HEK293 (cell line): ENCODE measurements around the gene ODAD4.

Experiments
- ATF2 ChIP-seq: fragments of 450-650 bp; formaldehyde crosslinking; IDR thresholded peaks from 2 replicates; pipeline ENCODE4 v1.5.1; 2016; ENCODE audit warnings: missing biosample characterization, missing genetic modification characterization, low read depth
- BCL11A ChIP-seq: fragments of 450-650 bp; formaldehyde crosslinking; IDR thresholded peaks from 2 replicates; pipeline ENCODE4 v1.5.1; 2016; ENCODE audit warnings: low read depth, missing biosample characterization, missing genetic modification characterization
- CTCF ChIP-seq: fragments of 450-650 bp; formaldehyde crosslinking; IDR thresholded peaks from 2 replicates; pipeline ENCODE4 v1.5.1; 2016; ENCODE audit warnings: missing biosample characterization, missing genetic modification characterization
- GLI2 ChIP-seq: fragments of 450-650 bp; formaldehyde crosslinking; IDR thresholded peaks from 2 replicates; pipeline ENCODE4; 2017; ENCODE audit warnings: missing biosample characterization, missing genetic modification characterization, low read depth, borderline replicate concordance
- KLF16 ChIP-seq: fragments of 450-650 bp; formaldehyde crosslinking; IDR thresholded peaks from 2 replicates; pipeline ENCODE4 v1.5.1; 2017; ENCODE audit warnings: missing biosample characterization, missing genetic modification characterization
- KLF8 ChIP-seq: fragments of 450-650 bp; formaldehyde crosslinking; IDR thresholded peaks from 2 replicates; pipeline ENCODE4 v1.5.1; 2016; ENCODE audit warnings: missing biosample characterization, missing genetic modification characterization
- PRDM1 ChIP-seq: fragments of 450-650 bp; formaldehyde crosslinking; IDR thresholded peaks from 2 replicates; pipeline ENCODE4; 2016; ENCODE audit warnings: missing biosample characterization, missing genetic modification characterization
- PRDM10 ChIP-seq: fragments of 450-650 bp; formaldehyde crosslinking; IDR thresholded peaks from 2 replicates; pipeline ENCODE4 v1.5.1; 2016; ENCODE audit warnings: missing biosample characterization, missing genetic modification characterization
- TRIM28 ChIP-seq: IDR thresholded peaks from 2 replicates; pipeline ENCODE4 v1.6.1; 2011; ENCODE audit warnings: low read length, control low read depth, borderline replicate concordance
- WT1 ChIP-seq: fragments of 450-650 bp; formaldehyde crosslinking; IDR thresholded peaks from 2 replicates; pipeline ENCODE4 v1.5.1; 2016; ENCODE audit warnings: missing biosample characterization, missing genetic modification characterization
- ZBTB6 ChIP-seq: fragments of 450-650 bp; formaldehyde crosslinking; IDR thresholded peaks from 2 replicates; pipeline ENCODE4 v1.5.1; 2017; ENCODE audit warnings: missing biosample characterization, missing genetic modification characterization
- ZEB2 ChIP-seq: fragments of 450-650 bp; formaldehyde crosslinking; IDR thresholded peaks from 2 replicates; pipeline ENCODE4 v1.5.1; 2016; ENCODE audit warnings: missing biosample characterization, missing genetic modification characterization
- ZFP69B ChIP-seq: fragments of 450-650 bp; formaldehyde crosslinking; IDR thresholded peaks from 2 replicates; pipeline ENCODE4 v1.5.1; 2016; ENCODE audit warnings: missing biosample characterization, missing genetic modification characterization
- ZNF132 ChIP-seq: fragments of 450-650 bp; formaldehyde crosslinking; IDR thresholded peaks from 2 replicates; pipeline ENCODE4 v1.5.1; 2017; ENCODE audit warnings: missing biosample characterization, missing genetic modification characterization, borderline replicate concordance
- ZNF175 ChIP-seq: fragments of 450-650 bp; formaldehyde crosslinking; IDR thresholded peaks from 2 replicates; pipeline ENCODE4 v1.5.1; 2016; ENCODE audit warnings: missing biosample characterization, missing genetic modification characterization
- ZNF2 ChIP-seq: fragments of 450-650 bp; formaldehyde crosslinking; IDR thresholded peaks from 2 replicates; pipeline ENCODE4 v1.5.1; 2016; ENCODE audit warnings: missing biosample characterization, missing genetic modification characterization
- ZNF223 ChIP-seq: fragments of 450-650 bp; formaldehyde crosslinking; IDR thresholded peaks from 2 replicates; pipeline ENCODE4 v1.5.1; 2016; ENCODE audit warnings: missing biosample characterization, missing genetic modification characterization
- ZNF362 ChIP-seq: fragments of 450-650 bp; formaldehyde crosslinking; IDR thresholded peaks from 2 replicates; pipeline ENCODE4 v1.5.1; 2016; ENCODE audit warnings: missing biosample characterization, missing genetic modification characterization
- ZNF366 ChIP-seq: fragments of 450-650 bp; formaldehyde crosslinking; conservative IDR thresholded peaks from 2 replicates; pipeline ENCODE4 v1.5.1; 2016; ENCODE audit warnings: missing biosample characterization, missing genetic modification characterization
- ZNF473 ChIP-seq: fragments of 450-650 bp; formaldehyde crosslinking; IDR thresholded peaks from 2 replicates; pipeline ENCODE4 v1.5.1; 2017; ENCODE audit warnings: missing biosample characterization, missing genetic modification characterization
- ZNF530 ChIP-seq: fragments of 450-650 bp; formaldehyde crosslinking; IDR thresholded peaks from 2 replicates; pipeline ENCODE4 v1.5.1; 2016; ENCODE audit warnings: low read depth, missing biosample characterization, missing genetic modification characterization
- ZNF596 ChIP-seq: fragments of 450-650 bp; IDR thresholded peaks from 2 replicates; pipeline ENCODE4 v1.5.0; 2018; ENCODE audit warnings: missing biosample characterization, mild to moderate bottlenecking, missing genetic modification characterization, moderate library complexity
- ZNF623 ChIP-seq: fragments of 450-650 bp; formaldehyde crosslinking; IDR thresholded peaks from 2 replicates; pipeline ENCODE4 v1.5.1; 2016; ENCODE audit warnings: missing biosample characterization, missing genetic modification characterization
- ZNF707 ChIP-seq: fragments of 450-650 bp; formaldehyde crosslinking; IDR thresholded peaks from 2 replicates; pipeline ENCODE4 v1.5.1; 2016; ENCODE audit warnings: missing biosample characterization, missing genetic modification characterization
- ZSCAN23 ChIP-seq: fragments of 450-650 bp; formaldehyde crosslinking; IDR thresholded peaks from 2 replicates; pipeline ENCODE4 v1.5.1; 2016; ENCODE audit warnings: missing biosample characterization, missing genetic modification characterization
- TF ChIP-seq, protein P1 (sequence below): fragments of 450-650 bp; formaldehyde crosslinking; IDR thresholded peaks from 2 replicates; pipeline ENCODE4 v1.5.1; 2016; ENCODE audit warnings: missing biosample characterization, missing genetic modification characterization
- TF ChIP-seq, protein P2 (sequence below): fragments of 450-650 bp; IDR thresholded peaks from 2 replicates; pipeline ENCODE4 v1.5.1; 2018; ENCODE audit warnings: missing biosample characterization, missing genetic modification characterization

Gene ODAD4

DNA sequence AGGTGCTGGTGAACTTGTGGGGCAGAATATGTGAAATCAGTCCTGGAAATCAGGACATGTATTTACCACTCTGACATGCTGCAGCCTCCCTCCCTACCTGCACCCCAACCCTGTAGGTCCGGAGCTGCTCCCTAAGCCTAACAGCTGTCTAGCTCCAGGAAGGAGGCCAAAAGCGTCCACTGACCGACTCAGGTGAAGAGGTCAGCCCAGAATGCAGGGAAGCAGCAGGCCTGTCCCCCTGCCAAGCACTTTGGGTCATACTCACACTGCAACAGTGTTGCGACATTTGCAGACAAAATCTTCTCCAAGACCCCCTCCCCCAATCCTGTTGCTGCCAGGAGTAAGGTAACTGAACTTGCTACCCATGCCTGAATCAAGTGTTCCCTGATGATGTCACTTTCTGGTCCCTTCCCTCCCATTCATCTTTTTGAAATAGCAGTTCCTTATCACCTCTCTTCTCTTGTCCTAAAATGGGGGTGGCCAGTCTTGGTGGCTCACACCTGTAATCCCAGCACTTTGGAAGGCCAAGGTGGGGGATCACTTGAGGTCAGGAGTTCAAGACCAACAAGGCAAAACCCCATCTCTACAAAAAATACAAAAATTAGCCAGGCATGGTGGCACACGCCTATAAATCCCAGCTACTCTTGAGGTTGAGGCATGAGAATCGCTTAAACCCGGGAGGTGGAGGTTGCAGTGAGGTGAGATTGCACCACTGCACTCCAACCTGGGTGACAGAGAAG is 10.4 kb upstream of the ODAD4 start (continued):
- TF ChIP-seq ZNF132 (no peak), ZNF623 (tag by site-specific recombination) (no peak), ZFP69B (tag by site-specific recombination) (no peak), GLI2 (no peak), TRIM28 (no peak), ZNF175 (no peak), ATF2 (peak; percentile 94), ZBTB6 (tag by site-specific recombination) (no peak), CTCF (tag by site-specific recombination) (no peak), ZEB2 (tag by site-specific recombination) (peak; percentile 36; the same call in 1 of the 2 replicates), PRDM10 (peak; percentile 70; the same call in 1 of the 2 replicates), ZNF473 (tag by site-specific recombination) (no peak), PRDM1 (no peak), KLF16 (tag by site-specific recombination) (no peak), ZNF223 (tag by site-specific recombination) (no peak), ZNF362 (peak; percentile 47; the same call in 1 of the 2 replicates), WT1 (tag by site-specific recombination) (no peak), ZSCAN23 (tag by site-specific recombination) (0 out of 2 replicates have a peak, but pooled peaks have one; percentile 29), ZNF596 (no peak), BCL11A (no peak), ZNF707 (tag by site-specific recombination) (no peak), ZNF2 (tag by site-specific recombination) (no peak), KLF8 (tag by site-specific recombination) (0 out of 2 replicates have a peak, but pooled peaks have one; percentile 12), ZNF530 (tag by site-specific recombination) (no peak), ZNF366 (tag by site-specific recombination) (no peak)
- TF ChIP-seq, protein P1, sequence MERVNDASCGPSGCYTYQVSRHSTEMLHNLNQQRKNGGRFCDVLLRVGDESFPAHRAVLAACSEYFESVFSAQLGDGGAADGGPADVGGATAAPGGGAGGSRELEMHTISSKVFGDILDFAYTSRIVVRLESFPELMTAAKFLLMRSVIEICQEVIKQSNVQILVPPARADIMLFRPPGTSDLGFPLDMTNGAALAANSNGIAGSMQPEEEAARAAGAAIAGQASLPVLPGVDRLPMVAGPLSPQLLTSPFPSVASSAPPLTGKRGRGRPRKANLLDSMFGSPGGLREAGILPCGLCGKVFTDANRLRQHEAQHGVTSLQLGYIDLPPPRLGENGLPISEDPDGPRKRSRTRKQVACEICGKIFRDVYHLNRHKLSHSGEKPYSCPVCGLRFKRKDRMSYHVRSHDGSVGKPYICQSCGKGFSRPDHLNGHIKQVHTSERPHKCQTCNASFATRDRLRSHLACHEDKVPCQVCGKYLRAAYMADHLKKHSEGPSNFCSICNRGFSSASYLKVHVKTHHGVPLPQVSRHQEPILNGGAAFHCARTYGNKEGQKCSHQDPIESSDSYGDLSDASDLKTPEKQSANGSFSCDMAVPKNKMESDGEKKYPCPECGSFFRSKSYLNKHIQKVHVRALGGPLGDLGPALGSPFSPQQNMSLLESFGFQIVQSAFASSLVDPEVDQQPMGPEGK (tag by site-specific recombination): peak; percentile 35; the same call in 1 of the 2 replicates
- TF ChIP-seq, protein P2, sequence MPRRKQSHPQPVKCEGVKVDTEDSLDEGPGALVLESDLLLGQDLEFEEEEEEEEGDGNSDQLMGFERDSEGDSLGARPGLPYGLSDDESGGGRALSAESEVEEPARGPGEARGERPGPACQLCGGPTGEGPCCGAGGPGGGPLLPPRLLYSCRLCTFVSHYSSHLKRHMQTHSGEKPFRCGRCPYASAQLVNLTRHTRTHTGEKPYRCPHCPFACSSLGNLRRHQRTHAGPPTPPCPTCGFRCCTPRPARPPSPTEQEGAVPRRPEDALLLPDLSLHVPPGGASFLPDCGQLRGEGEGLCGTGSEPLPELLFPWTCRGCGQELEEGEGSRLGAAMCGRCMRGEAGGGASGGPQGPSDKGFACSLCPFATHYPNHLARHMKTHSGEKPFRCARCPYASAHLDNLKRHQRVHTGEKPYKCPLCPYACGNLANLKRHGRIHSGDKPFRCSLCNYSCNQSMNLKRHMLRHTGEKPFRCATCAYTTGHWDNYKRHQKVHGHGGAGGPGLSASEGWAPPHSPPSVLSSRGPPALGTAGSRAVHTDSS (tag by site-specific recombination): no peak
